Body of pancreas (tissue), 4 donors: ENCODE data around the gene PHTF1.

Source experiments
- POLR2A ChIP-seq, 3 donors: fragments of 450-650 bp; IDR thresholded peaks; one replicate each; pipeline ENCODE4 v1.6.1; 2016; ENCODE audit warnings: antibody characterized with exemption in 3 of 3, mild to moderate bottlenecking in 2 of 3
- TF ChIP-seq, protein P1 (sequence below), 7 experiments: fragments of 450-650 bp in 4 of 7; fragments of 200-600 bp in 3 of 7; sonication (generic) in 3 of 7; IDR thresholded peaks; one replicate each; pipeline ENCODE4 v1.5.1; 2016 to 2019; ENCODE audit warnings: antibody characterized with exemption in 7 of 7

GRCh38 chr1:113786069-113786468, 26.8 kb upstream of the PHTF1 start:
- TF ChIP-seq, protein P1, sequence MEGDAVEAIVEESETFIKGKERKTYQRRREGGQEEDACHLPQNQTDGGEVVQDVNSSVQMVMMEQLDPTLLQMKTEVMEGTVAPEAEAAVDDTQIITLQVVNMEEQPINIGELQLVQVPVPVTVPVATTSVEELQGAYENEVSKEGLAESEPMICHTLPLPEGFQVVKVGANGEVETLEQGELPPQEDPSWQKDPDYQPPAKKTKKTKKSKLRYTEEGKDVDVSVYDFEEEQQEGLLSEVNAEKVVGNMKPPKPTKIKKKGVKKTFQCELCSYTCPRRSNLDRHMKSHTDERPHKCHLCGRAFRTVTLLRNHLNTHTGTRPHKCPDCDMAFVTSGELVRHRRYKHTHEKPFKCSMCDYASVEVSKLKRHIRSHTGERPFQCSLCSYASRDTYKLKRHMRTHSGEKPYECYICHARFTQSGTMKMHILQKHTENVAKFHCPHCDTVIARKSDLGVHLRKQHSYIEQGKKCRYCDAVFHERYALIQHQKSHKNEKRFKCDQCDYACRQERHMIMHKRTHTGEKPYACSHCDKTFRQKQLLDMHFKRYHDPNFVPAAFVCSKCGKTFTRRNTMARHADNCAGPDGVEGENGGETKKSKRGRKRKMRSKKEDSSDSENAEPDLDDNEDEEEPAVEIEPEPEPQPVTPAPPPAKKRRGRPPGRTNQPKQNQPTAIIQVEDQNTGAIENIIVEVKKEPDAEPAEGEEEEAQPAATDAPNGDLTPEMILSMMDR (IDR thresholded peaks at IDR 0.05), result no peak
- TF ChIP-seq POLR2A (IDR thresholded peaks at IDR 0.05), result no peak
